ENCODE data around the gene DCT. TPM values are rescaled to one million over a fixed set of nuclear protein-coding genes. Genes with fewer than 3 reads are reported as not detected.
"Not testable (repeated sequence)": the region's sequence is repeated elsewhere in the genome, so short reads cannot be mapped to it uniquely, and the experiment has no call there.

The DCT gene
- total RNA-seq, 1 donor from 2014 or later = not detected

DNA sequence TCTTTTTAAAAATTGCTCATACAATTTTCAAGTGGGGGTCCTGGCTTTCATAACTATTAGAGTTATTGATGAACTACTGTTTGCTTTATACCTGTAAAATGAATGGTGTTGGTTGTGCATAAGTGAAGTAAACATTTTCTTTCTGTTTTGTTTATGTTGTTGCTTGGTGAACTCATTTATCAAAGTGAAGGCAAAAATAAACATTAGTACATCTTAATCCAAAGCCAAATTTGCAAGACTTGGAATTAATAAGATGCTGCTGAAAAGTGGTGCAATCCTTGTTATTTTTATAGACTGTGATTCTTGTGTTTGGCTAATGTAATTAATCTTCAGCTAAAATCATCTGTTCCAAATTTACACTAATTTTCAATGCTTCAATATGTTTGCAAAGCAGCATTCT is 24.4 kb upstream of the DCT start:
- TF ChIP-seq, protein P1, sequence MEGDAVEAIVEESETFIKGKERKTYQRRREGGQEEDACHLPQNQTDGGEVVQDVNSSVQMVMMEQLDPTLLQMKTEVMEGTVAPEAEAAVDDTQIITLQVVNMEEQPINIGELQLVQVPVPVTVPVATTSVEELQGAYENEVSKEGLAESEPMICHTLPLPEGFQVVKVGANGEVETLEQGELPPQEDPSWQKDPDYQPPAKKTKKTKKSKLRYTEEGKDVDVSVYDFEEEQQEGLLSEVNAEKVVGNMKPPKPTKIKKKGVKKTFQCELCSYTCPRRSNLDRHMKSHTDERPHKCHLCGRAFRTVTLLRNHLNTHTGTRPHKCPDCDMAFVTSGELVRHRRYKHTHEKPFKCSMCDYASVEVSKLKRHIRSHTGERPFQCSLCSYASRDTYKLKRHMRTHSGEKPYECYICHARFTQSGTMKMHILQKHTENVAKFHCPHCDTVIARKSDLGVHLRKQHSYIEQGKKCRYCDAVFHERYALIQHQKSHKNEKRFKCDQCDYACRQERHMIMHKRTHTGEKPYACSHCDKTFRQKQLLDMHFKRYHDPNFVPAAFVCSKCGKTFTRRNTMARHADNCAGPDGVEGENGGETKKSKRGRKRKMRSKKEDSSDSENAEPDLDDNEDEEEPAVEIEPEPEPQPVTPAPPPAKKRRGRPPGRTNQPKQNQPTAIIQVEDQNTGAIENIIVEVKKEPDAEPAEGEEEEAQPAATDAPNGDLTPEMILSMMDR (IDR thresholded peaks at IDR 0.05) = no peak
- TF ChIP-seq EZH2phosphoT487 (IDR thresholded peaks at IDR 0.05) = no peak
- no peak for TF ChIP-seq EZH2 (IDR thresholded peaks at IDR 0.05)
- peaks cover 5% of the 10 kb centered on the region for H3K9me3 Mint-ChIP-seq
- H3K27ac Mint-ChIP-seq = no peak overlapping the region
- peaks cover 4% of the 10 kb centered on the region for H3K27me3 Mint-ChIP-seq (ENCODE audit: insufficient read depth, low read depth)
- no peaks in the 10 kb centered on the region for H3K79me2 ChIP-seq (ENCODE audit: low read depth)
- no peaks in the 10 kb centered on the region for H4K20me1 ChIP-seq (ENCODE audit: low read depth)
- H3F3A ChIP-seq (ENCODE audit: low read depth) = no peaks in the 10 kb centered on the region
- H3K9me3 ChIP-seq (ENCODE audit: low read depth) = no peaks in the 10 kb centered on the region
- no peak overlapping the region for H3K4me2 ChIP-seq
- DNase-seq (ENCODE audit: low spot score) = no peak
- no peak overlapping the region for H3K9ac ChIP-seq
- no peaks in the 10 kb centered on the region for H3K36me3 ChIP-seq
- H3K27ac ChIP-seq = no peak overlapping the region
- H3K36me3 Mint-ChIP-seq = no peaks in the 10 kb centered on the region
- peaks cover 8% of the 10 kb centered on the region for H3K4me1 Mint-ChIP-seq
- no peaks in the 10 kb centered on the region for H3K4me1 ChIP-seq
- no peak overlapping the region for H3K4me3 Mint-ChIP-seq
- no peak overlapping the region for H3K4me3 ChIP-seq
- H3K27me3 ChIP-seq = no peaks in the 10 kb centered on the region
- H2AFZ ChIP-seq (replicated peaks) = no peak overlapping the region

DNA sequence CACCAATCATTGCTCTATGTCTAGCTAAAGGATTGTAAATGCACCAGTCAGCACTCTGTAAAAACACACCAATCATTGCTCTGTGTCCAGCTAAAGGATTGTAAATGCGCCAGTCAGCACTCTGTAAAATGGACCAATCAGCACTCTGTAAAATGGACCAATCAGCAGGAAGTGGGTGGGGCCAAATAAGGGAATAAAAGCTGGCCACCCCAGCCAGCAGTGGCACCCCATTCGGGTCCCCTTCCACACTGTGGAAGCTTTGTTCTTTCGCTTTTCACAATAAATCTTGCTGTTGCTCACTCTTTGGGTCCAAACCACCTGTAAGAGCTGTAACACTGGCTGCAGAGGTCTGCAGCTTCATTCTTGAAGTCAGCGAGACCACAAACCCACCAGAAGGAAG is 19.3 kb upstream of the DCT start:
- not testable (repeated sequence) for H3F3A ChIP-seq (ENCODE audit: low read depth); H3K36me3 Mint-ChIP-seq; H3K4me1 ChIP-seq; H3K4me3 ChIP-seq; H3K36me3 ChIP-seq; H3K4me3 Mint-ChIP-seq; H3K27me3 Mint-ChIP-seq (ENCODE audit: insufficient read depth, low read depth); H3K4me1 Mint-ChIP-seq; H4K20me1 ChIP-seq (ENCODE audit: low read depth); H2AFZ ChIP-seq (replicated peaks); H3K27me3 ChIP-seq; H3K9ac ChIP-seq; H3K27ac Mint-ChIP-seq; H3K79me2 ChIP-seq (ENCODE audit: low read depth); H3K4me2 ChIP-seq; H3K9me3 Mint-ChIP-seq; H3K9me3 ChIP-seq (ENCODE audit: low read depth); H3K27ac ChIP-seq; DNase-seq (ENCODE audit: low spot score)

DNA sequence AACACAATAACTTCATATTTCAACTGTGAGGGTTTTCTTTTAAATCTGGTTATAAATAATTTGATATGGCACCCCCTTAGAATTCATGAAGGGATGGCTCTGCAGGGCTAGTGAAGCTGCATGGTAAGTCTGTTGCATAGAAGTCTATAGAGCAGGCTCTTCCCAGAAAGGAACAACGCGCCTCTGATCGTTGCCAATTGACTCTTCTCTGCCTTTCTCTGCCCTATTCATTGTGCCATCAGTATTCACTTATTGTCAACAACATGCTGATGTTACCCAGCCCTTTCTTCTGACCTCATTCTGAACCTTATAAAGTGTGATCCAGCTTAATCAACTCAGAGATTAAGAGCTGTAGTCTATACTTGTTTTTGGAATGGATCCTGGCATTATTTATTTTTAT is 16.3 kb upstream of the DCT start:
- TF ChIP-seq EZH2 (IDR thresholded peaks at IDR 0.05) (no peak), EZH2phosphoT487 (IDR thresholded peaks at IDR 0.05) (no peak)
- TF ChIP-seq, protein P1 (IDR thresholded peaks at IDR 0.05) = no peak
- no peaks in the 10 kb centered on the region for H3K36me3 ChIP-seq
- H3F3A ChIP-seq (ENCODE audit: low read depth) = peaks cover 6% of the 10 kb centered on the region
- no peak overlapping the region for H3K9ac ChIP-seq
- no peak overlapping the region for H3K4me3 Mint-ChIP-seq
- H3K27me3 Mint-ChIP-seq (ENCODE audit: insufficient read depth, low read depth) = no peaks in the 10 kb centered on the region
- no peaks in the 10 kb centered on the region for H3K27me3 ChIP-seq
- no peak overlapping the region for H2AFZ ChIP-seq (replicated peaks)
- H3K4me1 Mint-ChIP-seq = no peaks in the 10 kb centered on the region
- H3K27ac Mint-ChIP-seq = no peak overlapping the region
- no peak overlapping the region for H3K4me3 ChIP-seq
- no peak overlapping the region for H3K4me2 ChIP-seq
- H3K4me1 ChIP-seq = peaks cover 5% of the 10 kb centered on the region
- H3K9me3 ChIP-seq (ENCODE audit: low read depth) = no peaks in the 10 kb centered on the region
- no peaks in the 10 kb centered on the region for H3K36me3 Mint-ChIP-seq
- no peaks in the 10 kb centered on the region for H3K79me2 ChIP-seq (ENCODE audit: low read depth)
- no peak overlapping the region for H3K27ac ChIP-seq
- no peaks in the 10 kb centered on the region for H4K20me1 ChIP-seq (ENCODE audit: low read depth)
- DNase-seq (ENCODE audit: low spot score) = no peak
- peaks cover 5% of the 10 kb centered on the region for H3K9me3 Mint-ChIP-seq

DNA sequence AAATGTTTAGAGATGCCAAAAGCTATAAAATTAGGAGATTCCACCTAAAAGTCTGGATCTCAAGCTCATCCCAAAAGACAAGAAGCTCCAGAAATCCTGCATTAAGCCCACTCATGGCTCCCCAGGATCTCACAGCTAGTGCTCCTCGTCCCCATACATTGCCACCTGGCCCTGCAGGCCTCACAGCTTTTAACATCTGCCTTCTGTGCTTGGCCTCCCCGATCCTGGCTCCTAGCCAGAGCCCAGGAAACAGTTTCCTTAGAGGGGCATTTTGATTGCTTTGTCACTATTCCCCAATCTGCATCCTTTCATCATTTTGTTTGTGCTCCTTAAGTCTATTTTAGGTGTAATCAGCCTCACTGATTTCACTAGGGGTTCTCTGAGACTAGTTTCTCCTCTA is 14.5 kb upstream of the DCT start:
- no peaks in the 10 kb centered on the region for H3K36me3 Mint-ChIP-seq
- Histone ChIP-seq H3K27ac (no peak overlapping the region), H4K20me1 (ENCODE audit: low read depth) (no peaks in the 10 kb centered on the region), H3K4me1 (peaks cover 5% of the 10 kb centered on the region), H3K9me3 (ENCODE audit: low read depth) (no peaks in the 10 kb centered on the region), H3K4me2 (no peak overlapping the region), H3K79me2 (ENCODE audit: low read depth) (no peaks in the 10 kb centered on the region), H3K27me3 (no peaks in the 10 kb centered on the region), H3K36me3 (no peaks in the 10 kb centered on the region), H3K4me3 (no peak overlapping the region), H3F3A (ENCODE audit: low read depth) (peaks cover 6% of the 10 kb centered on the region), H2AFZ (replicated peaks) (no peak overlapping the region), H3K9ac (no peak overlapping the region)
- H3K4me1 Mint-ChIP-seq = no peaks in the 10 kb centered on the region
- H3K27ac Mint-ChIP-seq = no peak overlapping the region
- H3K4me3 Mint-ChIP-seq = no peak overlapping the region
- no peaks in the 10 kb centered on the region for H3K27me3 Mint-ChIP-seq (ENCODE audit: insufficient read depth, low read depth)
- no peak for DNase-seq (ENCODE audit: low spot score)
- no peak for TF ChIP-seq EZH2phosphoT487 (IDR thresholded peaks at IDR 0.05)
- TF ChIP-seq EZH2 (IDR thresholded peaks at IDR 0.05) = no peak
- TF ChIP-seq, protein P1 (IDR thresholded peaks at IDR 0.05) = no peak
- peaks cover 1% of the 10 kb centered on the region for H3K9me3 Mint-ChIP-seq

Data from neural progenitor cell (in vitro differentiated cells).